ENCODE data around the gene ATF3. TPM values are rescaled to one million over a fixed set of nuclear protein-coding genes. Genes with fewer than 3 reads are reported as not detected.

Gene ATF3
- total RNA-seq, 1 experiment from 2014 or later: 19.2 TPM

DNA sequence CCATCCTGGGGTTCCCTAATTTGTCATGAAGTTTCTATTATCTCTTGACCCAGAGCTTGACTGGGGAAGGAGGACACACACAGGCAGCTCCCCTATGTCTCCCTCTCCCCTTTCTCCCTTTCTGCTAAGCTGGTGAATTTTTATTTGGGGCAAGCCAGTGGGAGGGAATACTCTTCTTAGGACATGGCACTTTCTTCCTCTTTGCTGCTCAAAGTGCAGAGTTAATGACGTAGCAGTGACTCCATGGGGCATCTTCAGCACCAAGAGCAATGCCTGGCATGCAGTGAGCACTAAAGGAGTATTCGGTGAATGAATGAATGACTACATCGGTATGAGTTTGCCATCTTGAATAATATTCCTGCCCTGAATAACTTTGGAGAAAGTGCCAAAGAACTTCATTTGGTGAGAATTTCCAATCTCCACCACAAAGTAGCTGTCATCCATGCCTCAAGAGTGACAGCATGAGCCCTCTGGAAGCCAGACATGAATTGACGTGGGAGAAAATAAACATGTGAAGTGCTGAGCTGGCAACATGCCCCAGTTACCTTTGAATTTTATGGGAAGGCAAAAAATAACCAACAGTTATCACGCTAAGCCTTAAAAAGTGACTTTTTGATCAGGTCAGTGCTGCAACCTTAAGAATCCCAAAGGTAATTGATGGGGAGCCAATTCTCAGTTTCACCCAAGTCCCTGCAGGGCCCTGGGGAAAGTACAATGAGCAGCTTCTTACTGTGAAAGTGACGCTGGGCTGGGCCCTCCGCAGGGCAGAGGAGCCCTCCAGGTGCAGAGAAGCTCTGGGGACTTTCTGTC, 22.1 kb upstream of the ATF3 start:
- no peak for DNase-seq (ENCODE audit: extremely low read depth, low read depth)

DNA sequence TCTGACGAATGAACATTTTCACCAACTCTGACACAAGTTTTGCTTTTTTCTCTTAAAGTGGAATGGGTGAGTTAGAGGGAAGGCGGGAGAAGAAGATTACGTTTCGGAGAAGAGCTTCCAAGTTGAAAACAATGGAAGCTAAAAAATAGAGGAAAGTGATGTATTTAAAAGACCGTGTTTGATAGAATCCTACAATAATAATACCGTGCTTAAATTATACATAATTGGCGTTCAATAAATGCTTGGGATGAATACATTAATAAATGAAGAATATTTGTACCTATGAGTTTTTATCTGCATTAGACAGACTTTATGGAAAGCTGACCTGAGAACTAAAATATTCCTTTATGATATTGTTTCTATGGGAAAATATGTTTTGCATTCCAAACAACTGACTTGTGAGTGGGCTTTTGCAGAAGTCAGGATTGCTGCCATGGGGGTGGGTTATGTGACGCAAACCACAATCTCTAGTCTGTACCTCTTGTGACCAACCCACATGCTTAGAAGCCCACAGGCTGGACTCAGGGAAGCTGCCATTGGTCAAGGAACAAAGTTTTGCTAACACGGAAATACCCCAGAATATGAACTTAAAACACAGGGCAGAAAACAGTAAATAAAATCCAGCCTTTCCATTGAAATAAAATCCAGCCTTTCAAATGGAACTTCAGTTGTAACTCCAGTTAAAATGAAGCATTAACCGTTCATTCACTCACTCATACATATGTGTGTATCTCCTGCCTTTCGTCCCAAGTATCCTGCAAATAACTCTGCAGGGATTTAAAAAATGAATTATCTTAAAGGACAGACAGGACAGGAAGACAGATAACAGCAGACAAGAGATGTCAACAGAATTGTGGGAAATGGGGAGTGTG, 21.3 kb upstream of the ATF3 start:
- no peak for DNase-seq (ENCODE audit: extremely low read depth, low read depth)

- no peak for DNase-seq (ENCODE audit: extremely low read depth, low read depth)
Measured at GRCh38 chr1:212587888-212588510, 20.6 kb upstream of the ATF3 start.

- no peak for DNase-seq (ENCODE audit: extremely low read depth, low read depth)
Measured at GRCh38 chr1:212589446-212589845, 19.1 kb upstream of the ATF3 start.

- no peak for DNase-seq (ENCODE audit: extremely low read depth, low read depth)
Measured at GRCh38 chr1:212591922-212592321, 16.6 kb upstream of the ATF3 start.

- DNase-seq (ENCODE audit: extremely low read depth, low read depth): no peak
Measured at GRCh38 chr1:212593821-212594251, 14.7 kb upstream of the ATF3 start.

- no peak for DNase-seq (ENCODE audit: extremely low read depth, low read depth)
Measured at GRCh38 chr1:212594640-212595039, 13.9 kb upstream of the ATF3 start.

- DNase-seq (ENCODE audit: extremely low read depth, low read depth): no peak
Measured at GRCh38 chr1:212595229-212595628, 13.3 kb upstream of the ATF3 start.

- DNase-seq (ENCODE audit: extremely low read depth, low read depth): peak; percentile 79
Measured at GRCh38 chr1:212595787-212596714, 12.5 kb upstream of the ATF3 start.

- DNase-seq (ENCODE audit: extremely low read depth, low read depth): no peak
Measured at GRCh38 chr1:212596798-212597197, 11.8 kb upstream of the ATF3 start.

- no peak for DNase-seq (ENCODE audit: extremely low read depth, low read depth)
Measured at GRCh38 chr1:212597487-212597886, 11.1 kb upstream of the ATF3 start.

DNA sequence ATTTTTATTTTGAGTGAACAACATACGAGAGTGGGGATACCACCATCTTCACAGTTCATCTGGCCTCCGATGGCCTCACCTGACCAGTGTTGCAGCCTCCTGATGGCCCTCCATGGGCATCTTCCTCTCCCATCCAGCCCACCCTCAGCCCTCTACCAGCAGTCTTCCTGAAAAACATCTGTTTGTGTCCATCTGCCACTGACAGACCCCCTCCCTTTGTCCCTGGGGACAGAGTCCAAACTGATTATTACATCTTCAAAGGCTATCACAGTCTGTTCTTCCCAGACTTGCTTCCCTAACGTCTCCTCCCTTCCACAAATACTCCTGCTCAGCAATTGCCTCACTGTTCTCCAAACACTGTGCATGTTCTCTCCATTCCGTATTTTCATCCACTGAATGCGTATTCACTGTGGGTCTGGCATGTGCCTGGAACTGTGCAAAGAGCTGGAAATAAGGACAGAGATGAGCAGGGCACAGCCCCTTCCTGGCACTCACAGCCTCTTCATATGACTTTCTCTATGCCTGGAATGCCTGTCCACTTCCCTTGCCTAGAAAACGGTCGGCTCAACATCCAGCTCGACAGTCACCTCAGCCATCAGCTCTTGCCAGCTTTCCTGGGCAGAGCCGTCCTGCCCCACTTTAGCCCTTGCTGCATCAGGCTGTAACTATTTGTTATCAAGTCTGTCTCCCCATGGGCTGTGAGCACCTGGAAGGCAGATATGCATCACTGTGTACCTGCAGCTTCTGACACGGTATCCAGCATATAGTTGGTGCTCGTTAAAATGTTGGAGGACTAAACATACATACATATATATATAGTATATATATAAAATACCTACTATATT, 8.3 kb upstream of the ATF3 start:
- no peak for DNase-seq (ENCODE audit: extremely low read depth, low read depth)

DNA sequence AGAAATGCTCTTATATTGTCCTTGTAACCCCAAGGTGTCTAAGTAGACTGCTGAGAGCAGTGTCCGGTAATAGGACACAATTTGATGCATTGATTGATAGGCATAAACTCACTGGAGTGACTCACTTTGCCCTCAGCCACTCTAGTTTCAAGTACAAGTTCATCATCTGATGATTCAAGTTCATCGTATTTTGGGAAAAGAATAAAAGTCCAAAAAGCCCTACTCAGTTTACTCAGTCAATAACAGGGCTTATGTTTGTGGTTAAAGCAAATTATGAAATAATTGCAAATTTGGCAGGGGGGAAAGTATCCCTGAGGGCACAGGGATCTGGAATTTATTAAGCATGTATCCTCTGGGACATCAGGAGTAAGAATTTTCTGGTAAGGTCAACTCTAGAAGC, 7.6 kb upstream of the ATF3 start:
- DNase-seq (ENCODE audit: extremely low read depth, low read depth): no peak

GRCh38 chr1:212601524-212601923, 7.0 kb upstream of the ATF3 start:
- no peak for DNase-seq (ENCODE audit: extremely low read depth, low read depth)

DNA sequence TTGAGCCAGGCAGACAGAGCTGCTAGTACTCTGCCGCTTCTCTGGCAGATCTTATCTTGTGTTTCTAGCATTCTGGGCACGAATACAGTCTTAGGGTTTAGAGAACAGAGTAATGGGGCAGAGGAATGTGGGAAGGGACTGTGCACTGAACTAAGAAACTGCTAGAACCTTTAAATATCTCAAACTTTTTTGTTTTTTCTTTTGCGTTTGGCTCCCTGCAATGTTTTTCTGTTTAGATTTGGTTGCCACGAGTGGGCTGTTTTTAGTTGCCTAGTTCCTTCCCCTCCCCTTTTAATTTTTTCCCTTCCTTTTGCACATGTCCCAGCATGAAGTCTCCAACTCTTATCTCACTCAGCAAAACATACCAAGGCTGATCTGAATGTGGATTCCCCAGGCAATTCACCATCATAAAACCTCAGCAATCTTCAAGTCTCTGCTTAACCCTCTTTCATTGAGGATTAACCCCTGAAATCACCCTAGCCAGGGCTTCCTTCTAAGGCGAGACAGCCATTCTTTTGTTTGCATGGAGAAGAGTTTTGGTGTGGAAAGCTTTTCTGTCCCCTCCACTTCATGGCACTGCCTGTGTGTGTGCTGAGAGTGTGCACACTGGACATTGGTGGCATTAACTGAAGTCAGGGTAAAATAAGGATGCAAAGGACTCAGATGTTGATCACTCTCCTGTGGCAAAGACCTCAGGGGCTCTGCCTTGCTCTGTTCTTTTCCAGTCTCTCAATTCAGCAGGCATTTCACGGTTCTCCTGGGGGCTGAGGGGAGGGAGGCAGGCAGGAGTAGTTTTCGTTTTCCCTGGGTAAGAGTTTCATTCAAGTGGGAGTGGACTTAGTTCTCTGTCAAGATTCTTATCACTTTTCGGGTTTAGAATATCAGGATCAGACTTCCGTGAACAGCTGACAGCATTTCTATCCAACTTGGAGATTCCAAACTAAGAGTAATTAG, 2.8 kb upstream of the ATF3 start:
- no peak for DNase-seq (ENCODE audit: extremely low read depth, low read depth)

- DNase-seq (ENCODE audit: extremely low read depth, low read depth): no peak
Measured at GRCh38 chr1:212606395-212607205, 2.0 kb upstream of the ATF3 start.

- no peak for DNase-seq (ENCODE audit: extremely low read depth, low read depth)
Measured at GRCh38 chr1:212607206-212607912, 1.2 kb upstream of the ATF3 start.

Data from NCI-H460 (cell line).